ENCODE measurements around the gene STK32C.

Gene STK32C

DNA sequence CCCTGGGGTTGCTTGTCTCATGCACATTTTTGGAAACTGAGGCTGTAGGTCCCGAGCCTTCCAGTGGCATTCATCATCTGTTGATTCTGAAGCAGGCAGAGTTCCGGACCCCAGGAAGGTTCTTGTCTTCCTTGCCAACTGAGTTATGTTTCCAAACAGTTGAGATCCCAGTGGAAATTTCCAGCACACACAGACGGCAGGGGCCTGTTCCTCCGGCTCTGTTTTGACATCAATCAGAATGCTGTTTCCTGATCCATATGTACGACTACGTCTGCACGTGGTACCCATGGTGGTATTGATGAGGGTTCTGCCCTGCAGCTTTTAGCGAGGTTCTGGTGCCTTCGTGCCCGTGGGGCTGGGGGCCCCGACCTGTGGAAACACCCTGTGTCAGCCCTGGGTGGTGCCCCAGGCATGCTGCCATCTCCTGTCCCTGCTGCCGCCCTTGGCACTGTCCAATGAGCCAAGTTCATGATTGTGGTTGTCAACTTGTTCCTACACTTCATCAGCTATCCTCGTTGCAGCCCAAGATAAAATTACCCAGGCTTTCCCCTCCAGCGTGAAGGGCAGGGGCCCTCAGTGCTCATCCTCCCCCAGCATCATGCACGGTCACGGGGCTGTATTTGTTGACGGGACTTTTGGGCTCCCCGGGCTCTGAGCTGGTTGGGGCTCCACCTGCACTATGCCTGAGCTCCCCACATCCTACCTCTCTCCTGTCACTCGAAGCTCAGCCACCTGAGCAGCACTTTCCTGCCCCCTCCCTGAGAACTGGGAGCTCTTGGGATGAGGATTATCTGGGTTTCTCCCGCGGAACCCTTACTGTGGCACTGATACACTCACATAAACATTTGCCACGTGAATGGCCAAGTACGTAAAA, 128.8 kb downstream of the STK32C start:
- DNase-seq: no peak

DNA sequence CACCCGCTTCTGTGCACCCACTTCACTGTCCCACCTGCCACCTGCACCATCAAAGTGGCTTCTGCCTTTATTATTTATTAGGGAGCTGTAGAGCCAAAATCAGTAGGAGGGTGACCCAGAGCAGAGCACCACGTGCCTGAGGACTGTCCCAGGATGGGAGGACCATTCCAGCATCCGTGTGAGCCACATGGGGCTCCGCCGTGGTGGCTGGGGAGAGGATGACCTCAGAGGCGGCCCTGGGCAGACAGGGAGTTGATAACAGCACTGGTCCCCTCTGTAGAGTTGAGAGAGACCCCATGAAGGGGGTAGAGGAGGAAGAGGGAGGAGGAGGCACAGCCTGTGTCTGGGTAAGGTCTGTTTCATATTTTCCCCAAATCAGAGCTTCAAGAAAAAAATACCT, 129.7 kb downstream of the STK32C start:
- no peak for DNase-seq

DNA sequence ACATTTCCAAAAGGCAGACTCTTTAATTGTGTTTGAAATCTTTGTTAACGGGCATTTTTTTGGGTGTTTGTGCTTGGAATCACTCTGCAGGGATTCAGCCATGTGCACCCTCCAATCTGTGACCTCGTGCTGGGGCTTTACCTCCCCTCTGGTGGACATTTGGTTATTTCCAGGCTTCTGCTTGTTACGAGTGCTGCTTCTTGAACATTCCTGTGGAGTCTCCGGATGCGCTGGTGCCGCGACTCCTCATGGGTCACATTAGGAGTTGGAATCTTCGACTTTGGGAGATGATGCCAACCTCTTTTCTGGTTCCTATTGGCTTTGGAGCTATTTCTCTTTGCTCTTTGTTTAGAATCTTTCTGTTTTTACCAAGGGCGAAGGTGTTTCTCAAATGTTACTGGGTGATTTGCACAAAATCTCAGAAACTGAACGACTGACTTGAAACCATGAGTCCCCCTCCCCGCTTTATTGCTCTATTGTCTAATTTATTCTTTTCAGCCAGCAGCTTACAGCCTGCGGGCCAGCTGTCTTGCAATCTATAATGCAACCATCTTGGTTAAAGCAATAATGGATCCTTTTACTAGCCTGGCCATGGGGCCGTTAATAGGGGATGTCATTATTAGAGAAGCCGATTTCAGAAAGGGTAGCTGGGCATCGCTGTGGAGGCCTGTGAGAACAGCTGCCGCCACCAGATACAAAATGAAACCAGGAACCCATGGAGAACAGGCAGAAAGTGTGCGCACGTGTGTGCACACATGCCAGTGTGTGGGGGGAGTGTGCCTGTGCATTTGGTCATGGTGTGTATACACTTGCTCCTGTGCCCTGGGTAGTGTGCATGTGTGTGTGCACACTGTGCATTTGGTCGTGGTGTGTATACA, 130.9 kb downstream of the STK32C start:
- DNase-seq: no peak

DNA sequence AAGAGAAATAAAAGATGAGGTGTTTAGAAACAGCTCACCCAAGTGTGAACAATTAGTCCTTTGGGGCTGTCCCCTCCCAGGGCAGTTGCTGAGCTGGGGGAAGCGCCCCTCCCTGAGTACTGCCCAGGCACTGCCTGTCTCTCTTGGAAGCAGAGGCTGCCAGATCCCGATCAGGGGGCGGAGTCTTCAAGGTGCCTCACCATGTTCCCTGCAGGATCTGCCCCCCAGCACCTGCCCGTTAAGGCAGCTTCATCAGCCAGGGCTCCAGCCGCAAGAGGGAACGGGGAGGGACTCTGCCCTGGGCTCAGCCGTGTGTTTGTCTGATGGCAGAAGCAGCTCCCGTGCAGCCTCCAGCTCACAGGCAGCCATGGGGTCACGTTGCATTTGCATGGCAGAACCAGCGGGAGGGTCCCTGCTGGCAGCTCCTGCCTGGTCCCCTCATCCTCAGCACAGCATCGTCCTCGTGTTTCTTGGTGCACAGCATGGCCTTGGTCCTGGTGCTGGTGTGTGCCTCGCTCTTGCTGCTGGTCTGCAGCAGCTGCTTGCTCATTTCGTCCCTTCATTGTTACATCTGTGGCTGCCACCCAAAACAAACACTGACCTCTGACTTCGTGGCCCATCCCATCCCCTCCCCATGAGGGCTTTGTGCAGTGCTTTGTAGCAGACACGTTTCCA, 131.7 kb downstream of the STK32C start:
- DNase-seq: no peak

DNA sequence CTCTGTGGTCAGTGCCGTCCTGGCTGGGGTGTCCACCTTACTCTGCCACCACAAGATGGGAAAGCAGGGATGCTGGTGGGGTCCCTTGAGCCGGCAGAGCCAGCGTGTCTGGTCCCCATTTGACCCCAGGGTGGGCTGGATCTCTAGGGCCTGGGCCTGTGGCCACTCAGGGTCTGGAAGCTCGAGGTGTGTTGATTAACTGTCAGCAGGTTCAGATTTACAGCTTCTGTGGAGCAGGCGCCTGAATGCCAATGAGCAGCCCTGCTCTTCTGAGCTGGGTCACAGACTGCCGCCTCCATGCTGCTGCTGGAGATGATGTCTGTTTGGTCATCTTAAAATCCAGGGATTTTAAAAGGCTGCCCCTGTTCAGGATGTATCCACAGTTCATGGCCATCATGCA, 132.3 kb downstream of the STK32C start:
- DNase-seq: no peak

DNA sequence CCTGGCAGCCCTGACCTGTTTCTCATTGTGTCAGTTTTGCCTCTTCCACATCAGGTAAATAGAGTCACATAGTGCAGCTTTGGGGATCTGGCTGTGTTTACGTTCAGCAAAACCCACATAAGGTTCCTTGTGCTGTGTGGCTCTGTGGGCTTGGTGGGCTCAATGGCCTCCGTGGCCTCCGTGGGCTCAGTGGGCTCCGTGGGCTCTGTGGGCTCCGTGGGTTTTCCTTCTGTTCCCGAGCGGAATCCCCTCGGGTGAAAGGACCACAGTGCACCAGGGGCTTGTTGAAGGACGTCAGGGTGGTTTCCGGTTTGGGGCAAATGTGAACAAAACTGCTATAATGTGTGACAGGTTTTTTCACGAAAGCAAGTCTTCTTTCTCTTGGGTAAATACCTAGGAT, 133.5 kb downstream of the STK32C start:
- DNase-seq: no peak

DNA sequence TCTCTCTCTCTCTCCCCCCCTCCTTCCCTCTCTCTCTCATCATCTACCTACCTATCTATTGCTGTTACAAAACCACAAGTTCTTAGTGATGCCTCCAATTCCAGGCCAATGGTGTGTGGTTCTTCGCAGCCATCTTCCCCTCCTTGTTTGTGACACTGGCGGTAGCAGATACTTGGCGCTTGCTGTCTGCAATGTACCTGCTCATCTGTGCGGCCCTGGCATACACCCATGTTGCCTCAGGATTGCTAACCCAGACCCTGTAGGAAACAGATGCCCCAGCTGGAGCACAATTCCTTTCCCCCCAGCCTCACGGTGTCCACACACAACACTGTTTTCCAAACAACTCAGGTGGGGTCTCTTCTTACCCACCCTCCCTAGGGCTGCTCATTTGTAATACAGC, 134.6 kb downstream of the STK32C start:
- no peak for DNase-seq

DNA sequence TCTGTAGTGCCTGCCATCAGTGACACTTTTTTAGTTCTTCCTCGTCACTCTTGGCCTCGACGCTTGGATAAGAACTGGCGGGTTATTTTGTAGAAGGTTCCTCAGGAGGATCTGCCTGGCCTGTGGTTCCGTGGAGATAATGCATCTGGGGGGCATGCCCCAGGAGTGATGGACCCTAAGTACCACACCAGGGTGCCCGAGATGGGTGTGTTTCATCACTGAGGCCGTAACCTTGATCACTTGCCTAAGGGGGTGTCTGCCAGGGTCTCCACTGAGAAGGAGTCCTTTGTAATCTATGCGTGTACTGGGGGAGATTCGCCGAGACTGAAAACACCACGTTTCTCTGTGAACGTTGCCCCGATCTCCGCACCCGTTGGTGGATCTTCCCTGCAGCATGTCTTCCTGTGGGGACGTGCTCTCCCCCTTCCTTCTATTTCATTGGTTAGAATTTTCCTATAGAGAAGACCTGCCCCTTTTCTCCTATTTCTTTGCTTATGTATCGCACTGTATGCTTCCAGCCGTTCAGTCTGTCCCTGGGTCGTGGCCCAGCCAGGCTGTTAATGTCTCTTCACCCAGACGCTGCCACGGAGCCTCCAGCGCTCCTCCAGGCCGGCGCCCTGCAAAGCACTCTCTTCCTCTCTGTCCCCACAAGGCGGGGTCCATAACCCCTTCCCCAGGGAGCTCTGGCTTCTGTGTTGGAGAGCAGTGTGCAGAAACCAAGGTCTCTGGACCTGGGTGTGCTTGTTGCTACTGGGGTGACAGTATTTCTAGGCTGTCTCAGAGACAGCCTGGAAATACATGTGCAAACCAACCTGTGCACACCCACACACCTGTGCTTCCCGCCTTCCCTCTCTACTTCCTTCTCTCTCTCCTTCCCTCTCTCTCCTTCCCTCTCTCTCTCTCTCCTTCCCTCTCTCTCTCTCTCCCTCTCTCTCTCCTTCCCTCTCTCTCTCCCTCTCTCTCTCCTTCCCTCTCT, 135.4 kb downstream of the STK32C start:
- no peak for DNase-seq

DNA sequence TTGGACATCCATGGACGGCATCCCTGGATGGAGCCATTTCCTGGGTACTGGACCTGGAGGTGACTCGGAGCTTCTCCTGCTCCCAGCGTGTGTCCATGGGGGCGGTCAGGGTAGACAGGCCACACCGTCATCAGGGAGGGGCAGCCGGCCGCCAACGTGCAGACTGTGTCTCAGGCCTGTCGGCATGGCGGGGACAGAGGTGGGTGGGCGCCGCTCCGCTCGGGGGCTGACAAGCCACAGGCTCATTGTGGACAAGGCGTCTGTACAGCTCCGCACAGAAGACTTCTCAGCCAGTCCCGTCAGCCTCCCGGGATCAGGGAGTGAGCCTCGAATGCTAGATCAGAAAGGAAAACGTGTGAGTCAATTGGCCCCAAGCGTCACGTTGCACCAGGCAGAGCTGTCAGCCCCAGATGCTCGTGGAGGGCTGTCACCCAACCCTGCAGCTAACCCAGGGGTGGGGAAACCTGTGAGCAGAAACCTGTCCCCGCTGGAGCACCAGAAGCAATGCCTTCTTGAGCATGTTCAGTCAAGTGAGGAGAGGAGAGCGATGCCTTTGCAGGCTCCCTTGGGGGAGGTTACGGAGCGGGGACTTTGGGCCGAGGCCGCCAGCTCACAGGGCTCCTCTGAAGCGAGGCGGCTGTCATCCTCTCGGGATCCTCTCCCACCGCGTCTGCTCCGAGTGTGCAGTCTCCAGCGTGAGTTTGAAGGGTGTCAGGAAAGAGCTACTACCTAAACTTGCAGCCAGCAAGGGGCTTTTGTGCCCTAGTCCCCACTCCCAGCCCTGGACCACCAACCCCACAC, 137.0 kb downstream of the STK32C start:
- DNase-seq: no peak

DNA sequence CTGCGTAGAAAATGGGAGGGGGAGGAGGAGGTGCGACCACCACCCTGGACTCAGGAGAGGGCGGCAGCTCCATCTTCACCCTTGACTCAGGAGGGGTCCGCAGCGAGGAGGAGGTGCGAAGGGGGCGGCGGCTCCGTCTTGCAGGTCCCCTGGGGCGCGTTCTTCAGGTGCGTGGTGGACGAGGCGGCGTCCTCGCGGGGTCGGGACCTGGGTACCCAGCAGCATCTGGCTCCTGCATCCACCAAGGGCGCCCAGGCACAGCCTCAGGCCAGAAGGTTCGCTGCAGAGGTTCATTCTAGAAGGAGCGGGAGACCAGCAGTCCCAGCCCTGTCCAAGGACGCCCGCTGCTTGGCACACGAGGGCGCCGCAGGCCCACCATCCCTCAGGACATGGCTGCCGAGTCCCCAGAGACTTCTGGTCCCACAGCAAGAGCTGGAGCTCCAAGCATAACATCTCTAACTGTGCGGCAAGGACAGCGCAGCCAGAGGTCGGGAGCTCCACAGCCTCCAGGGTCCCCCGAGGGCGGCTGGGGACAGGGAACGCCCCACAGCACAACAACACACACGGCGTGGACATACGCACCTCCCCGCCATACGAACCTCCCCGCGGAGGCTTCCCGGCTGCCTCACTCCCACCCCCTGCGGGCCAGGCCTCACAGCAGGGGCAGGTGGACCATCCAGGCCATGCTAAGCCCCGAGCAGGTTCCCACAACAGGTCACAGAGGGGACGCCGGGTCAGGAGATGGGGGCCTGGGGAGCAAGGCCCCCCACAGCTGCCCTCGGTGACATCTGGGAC, 137.8 kb downstream of the STK32C start:
- no peak for DNase-seq

DNA sequence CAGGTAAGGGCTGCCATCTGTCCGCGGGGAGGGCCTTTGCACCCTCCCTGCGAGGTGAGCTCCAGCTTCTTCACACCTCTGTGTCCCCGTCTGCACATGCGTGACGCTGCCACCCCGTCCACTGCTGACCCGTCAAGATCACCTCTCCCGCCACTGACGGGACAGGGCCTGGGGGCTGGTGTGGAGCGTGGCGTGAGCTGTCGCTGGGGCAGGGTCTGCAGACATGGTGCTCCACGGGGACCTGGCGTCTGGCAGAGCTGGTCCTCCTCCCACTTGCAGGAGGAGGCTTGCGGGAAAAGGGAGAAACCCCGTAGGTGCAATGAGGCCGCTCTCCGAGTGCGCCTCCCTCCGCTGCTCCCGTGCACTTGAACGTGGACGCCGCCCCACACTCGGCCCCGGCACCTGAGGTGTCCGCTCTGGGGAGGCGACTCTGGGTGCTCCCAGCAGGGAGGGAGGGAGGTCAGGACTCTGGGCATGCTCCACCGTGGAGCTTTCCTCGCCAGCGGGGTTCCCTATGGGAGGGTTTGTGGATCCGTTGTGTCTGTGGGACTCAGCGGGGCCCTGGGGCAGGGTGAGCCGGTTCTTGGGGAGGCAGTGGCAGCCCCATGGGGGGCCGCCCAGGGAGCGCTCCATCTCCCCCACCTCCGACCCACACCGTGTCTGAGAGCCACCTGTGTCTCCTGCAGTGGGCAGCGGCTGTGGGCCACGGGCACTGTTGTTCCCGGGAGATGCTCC, 138.6 kb downstream of the STK32C start:
- DNase-seq: no peak

DNA sequence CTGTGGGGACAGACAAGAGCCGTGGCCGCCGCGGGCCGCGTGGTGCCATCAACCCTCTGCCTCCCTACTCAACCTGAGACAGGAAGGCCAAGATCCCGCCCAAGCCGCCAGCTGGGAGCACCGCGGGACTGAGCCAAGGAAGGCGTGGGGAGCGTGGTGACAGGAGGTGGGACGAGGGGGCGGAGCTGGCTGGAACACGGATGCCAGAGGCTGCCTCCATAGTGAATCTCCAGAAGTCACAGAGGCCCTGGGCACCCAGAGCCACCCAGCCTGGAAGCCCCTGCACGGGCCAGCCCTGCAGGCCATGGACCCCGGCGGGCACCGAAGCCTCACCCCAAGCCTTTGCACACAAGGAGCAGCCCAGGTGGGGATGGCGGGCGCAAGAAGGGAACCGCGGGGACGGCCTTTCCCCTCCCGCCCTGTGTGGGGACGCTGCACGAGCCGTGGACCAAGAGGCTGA, 139.1 kb downstream of the STK32C start:
- DNase-seq: no peak

DNA sequence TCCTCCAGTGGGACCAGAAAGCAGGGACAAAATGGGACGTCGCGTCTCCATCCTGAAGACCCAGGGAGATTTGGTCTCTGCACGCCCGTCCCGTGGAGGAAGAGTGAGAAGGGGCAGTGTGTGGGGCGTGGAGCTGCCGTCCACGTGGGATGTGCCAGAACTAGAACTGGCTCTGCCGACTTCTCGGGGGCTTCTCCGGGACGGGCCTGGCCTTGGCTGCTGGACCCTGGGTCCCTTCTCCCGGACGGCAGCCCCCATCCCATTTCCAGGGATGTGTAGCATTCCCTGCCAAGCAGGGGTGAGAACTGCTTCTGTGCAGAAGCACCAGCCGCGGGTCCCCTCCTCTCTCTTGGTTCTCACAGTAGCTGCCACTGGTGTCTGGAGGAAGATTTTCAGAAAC, 139.8 kb downstream of the STK32C start:
- DNase-seq: no peak

DNA sequence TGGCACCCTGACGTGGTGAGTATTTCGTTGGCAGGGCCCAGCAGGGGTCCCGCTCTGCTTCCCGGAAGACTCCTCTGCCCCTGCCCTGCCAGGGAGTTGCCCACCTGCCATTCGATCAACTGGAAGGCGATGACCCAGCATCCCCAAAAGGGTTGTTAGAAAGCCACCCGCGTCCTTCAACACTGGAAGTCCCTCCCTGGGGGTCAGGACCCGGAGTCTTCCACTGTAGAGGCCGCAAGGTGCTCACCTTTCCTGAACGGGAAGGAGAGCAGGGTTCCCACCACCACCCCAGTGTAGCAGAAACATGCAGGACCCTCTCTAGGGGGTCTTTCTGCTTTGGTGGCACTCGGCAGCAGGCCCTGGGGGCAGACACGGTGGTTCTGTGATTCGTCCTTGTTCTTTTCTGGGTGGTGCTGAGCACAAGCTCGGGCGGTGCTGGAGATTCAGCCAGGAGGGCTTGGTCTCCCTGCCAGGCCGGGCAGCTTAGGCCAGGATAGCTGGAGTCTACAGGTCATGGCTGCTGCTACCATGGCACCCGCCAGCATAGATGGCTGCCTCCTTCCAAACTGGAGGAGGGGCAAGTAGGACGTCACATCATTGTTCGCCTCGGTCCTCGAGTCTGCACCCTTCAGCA, 140.6 kb downstream of the STK32C start:
- no peak for DNase-seq

DNA sequence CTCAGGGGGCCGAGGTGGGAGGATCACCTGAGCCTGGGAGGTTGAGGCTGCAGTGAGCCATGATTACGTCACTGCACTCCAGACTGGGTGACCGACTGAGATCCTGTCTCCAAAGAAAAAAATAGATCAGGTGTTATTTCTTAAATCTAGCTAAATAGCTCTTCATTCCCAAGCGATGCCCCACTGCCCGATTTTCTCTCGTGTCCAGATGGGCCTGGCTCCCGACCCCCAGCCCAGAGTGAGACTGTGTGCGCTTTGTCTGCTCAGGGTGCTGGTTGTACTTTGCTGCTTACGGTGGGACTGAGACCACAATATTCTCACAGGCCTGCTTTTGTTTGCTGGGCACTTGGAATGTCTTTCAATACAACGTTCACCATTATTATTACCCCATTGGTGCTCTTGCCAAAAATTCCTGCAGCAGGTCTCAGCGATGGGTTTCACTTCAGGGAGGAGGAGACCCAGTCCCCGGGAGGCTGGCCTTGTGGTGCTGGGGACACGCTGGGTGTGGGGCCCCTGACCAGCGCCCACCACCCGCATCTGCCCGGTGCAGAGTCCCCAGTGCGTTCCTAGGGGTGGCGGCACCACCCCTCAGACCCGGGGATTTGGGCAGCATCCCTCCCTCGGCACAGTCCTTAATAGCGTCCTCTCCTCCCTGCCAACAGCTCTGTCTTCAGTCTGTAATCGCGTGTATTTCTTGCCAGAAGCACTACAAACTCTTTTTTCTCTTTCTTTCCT, 141.4 kb downstream of the STK32C start:
- DNase-seq: no peak

DNA sequence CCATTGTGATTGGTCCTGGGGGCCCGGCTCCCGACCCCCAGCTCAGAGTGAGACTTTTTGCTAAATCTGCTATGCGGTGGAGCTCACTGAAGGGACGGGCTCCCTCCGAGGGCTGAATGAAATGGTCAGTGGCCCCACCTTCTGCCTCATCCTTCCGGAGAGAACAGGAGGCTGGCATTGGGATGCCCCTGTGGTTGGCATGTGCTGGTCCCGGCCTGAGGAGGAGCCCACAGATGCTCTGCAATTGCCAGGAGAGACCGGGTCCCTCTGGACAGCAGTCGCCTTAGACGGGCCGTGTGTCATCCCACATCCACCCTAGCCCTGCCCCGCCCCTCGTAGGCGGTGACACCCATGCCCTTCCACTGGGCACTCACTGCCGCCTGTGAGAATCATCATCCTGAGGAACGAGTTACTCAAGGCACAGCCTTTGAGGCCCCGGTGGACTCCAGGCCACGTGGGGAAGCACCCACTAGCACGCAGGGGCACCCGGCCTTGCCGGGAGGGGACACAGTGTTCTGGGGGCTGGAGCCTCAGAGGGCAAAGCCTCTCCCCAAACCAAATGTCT, 142.3 kb downstream of the STK32C start:
- DNase-seq: no peak

DNA sequence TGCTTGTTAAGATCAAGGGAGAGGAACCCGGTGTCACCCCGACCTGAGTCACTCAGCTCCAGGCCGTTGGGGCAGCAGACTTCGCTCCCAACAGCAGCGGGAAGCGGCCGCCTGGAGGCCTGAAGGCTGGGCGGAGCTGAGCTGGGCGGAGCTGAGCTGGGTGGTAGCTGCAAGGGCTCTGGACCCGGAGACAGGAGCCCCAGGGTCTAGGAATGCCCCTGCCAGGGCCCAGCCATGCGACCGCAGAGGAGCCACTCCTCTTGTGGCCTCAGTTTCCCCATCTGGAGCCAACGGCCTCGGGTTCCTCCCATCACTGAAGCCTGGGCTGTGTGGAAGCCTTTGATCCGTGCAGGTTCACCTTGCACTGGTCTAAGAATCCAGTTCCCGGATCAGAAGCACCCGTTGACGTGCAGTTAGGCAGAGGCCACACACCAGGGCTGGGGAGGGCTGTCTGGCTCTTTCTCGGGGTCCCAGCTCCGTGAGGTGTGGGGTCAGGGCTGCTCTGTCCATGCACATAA, 142.9 kb downstream of the STK32C start:
- no peak for DNase-seq

Measured in cerebellar nuclear complex (tissue), 1 donor.